Left ventricle myocardium inferior (tissue), 1 donor: ENCODE data around the gene LOX. TPM values are rescaled to one million over a fixed set of nuclear protein-coding genes. Genes with fewer than 3 reads are reported as not detected.

Experiments used
- DNase-seq: peaks from one replicate; pipeline ENCODE4 v3.0.0-alpha.2; 2020
- H3K27ac ChIP-seq: fragments of 200-600 bp; replicated peaks from 2 replicates; pipeline ENCODE4 v1.8.0; 2021
- H3K27me3 ChIP-seq: fragments of 200-600 bp; 2 replicates; pipeline ENCODE4 v1.8.0; 2021; ENCODE audit warnings: low read depth
- H3K36me3 ChIP-seq: fragments of 200-600 bp; 2 replicates; pipeline ENCODE4 v1.8.0; 2021
- H3K4me1 ChIP-seq: fragments of 200-600 bp; 2 replicates; pipeline ENCODE4 v1.8.0; 2021
- H3K4me3 ChIP-seq: fragments of 200-600 bp; 2 replicates; pipeline ENCODE4 v1.8.0; 2021; ENCODE audit warnings: mild to moderate bottlenecking, moderate library complexity
- H3K9me3 ChIP-seq: fragments of 200-600 bp; replicated peaks from 2 replicates; pipeline ENCODE4 v1.8.0; 2021
- CTCF ChIP-seq: fragments of 200-600 bp; IDR thresholded peaks from 2 replicates; pipeline ENCODE4 v1.8.0; 2021; ENCODE audit warnings: antibody characterized with exemption, mild to moderate bottlenecking, borderline replicate concordance
- intact Hi-C: fragments of 100-400 bp; cut with micrococcal nuclease; formaldehyde crosslinking; loops from one replicate; pipeline ENCODE4 v1.11.0; 2022
- total RNA-seq: library from RNA; stranded (reverse); fragmentation: NEBNext Ultra II Directional; extraction: Animal tissue kit (Norgen Biotek cat#: 25700); gene quantifications from one replicate; pipeline ENCODE4 v1.2.1, GENCODE V29; 2021
- donor health status: DM: no; HTN: yes; CAD: no; lungs with severe emphysema.

LOX gene
- total RNA-seq, 1 donor from 2014 or later: 4.4 TPM

GRCh38 chr5:122064992-122065391, 13.1 kb downstream of the LOX start:
- no peaks in the 10 kb centered on the region for H3K9me3 ChIP-seq
- intact Hi-C loops: no loop called here
- TF ChIP-seq CTCF: no peak
- no peak overlapping the region for H3K4me3 ChIP-seq
- H3K36me3 ChIP-seq: peaks cover 5% of the 10 kb centered on the region
- no peaks in the 10 kb centered on the region for H3K4me1 ChIP-seq
- no peak for DNase-seq
- no peak overlapping the region for H3K27ac ChIP-seq
- H3K27me3 ChIP-seq: no peaks in the 10 kb centered on the region

GRCh38 chr5:122063836-122064235, 14.2 kb downstream of the LOX start:
- no peak for DNase-seq
- Histone ChIP-seq H3K4me1 (no peaks in the 10 kb centered on the region), H3K36me3 (no peaks in the 10 kb centered on the region), H3K4me3 (no peak overlapping the region), H3K27ac (no peak overlapping the region), H3K27me3 (no peaks in the 10 kb centered on the region), H3K9me3 (no peaks in the 10 kb centered on the region)
- no peak for TF ChIP-seq CTCF
- intact Hi-C loops: no loop called here

GRCh38 chr5:122062205-122062604, 15.9 kb downstream of the LOX start:
- Histone ChIP-seq H3K4me1 (no peaks in the 10 kb centered on the region), H3K36me3 (no peaks in the 10 kb centered on the region), H3K9me3 (no peaks in the 10 kb centered on the region), H3K27ac (no peak overlapping the region), H3K4me3 (no peak overlapping the region), H3K27me3 (no peaks in the 10 kb centered on the region)
- no peak for DNase-seq
- intact Hi-C loops: no loop called here
- no peak for TF ChIP-seq CTCF

GRCh38 chr5:122056913-122057312, 21.1 kb downstream of the LOX start:
- Histone ChIP-seq H3K9me3 (no peaks in the 10 kb centered on the region), H3K4me1 (peaks cover 5% of the 10 kb centered on the region), H3K36me3 (no peaks in the 10 kb centered on the region), H3K27ac (no peak overlapping the region), H3K27me3 (no peaks in the 10 kb centered on the region), H3K4me3 (no peak overlapping the region)
- no peak for TF ChIP-seq CTCF
- intact Hi-C loops: no loop called here
- no peak for DNase-seq

- H3K9me3 ChIP-seq: no peaks in the 10 kb centered on the region
- DNase-seq: no peak
- intact Hi-C loops: no loop called here
- no peaks in the 10 kb centered on the region for H3K36me3 ChIP-seq
- no peak overlapping the region for H3K4me3 ChIP-seq
- TF ChIP-seq CTCF: no peak
- H3K27ac ChIP-seq: no peak overlapping the region
- no peaks in the 10 kb centered on the region for H3K27me3 ChIP-seq
- peaks cover 5% of the 10 kb centered on the region for H3K4me1 ChIP-seq
Measured at GRCh38 chr5:122054266-122054665, 23.8 kb downstream of the LOX start.
